OCI-M1 (cell line): Measurements from ENCODE around the gene PRPSAP1.
A peak's percentile ranks its signal among the peaks of the same experiment; 100 is the strongest.
"Not testable (repeated sequence)": the region's sequence is repeated elsewhere in the genome, so short reads cannot be mapped to it uniquely, and the experiment has no call there.

Experiments
- DNase-seq: peaks from one replicate; lab custom pipeline; 2025; lab: John Stamatoyannopoulos, UW

Gene PRPSAP1

DNA sequence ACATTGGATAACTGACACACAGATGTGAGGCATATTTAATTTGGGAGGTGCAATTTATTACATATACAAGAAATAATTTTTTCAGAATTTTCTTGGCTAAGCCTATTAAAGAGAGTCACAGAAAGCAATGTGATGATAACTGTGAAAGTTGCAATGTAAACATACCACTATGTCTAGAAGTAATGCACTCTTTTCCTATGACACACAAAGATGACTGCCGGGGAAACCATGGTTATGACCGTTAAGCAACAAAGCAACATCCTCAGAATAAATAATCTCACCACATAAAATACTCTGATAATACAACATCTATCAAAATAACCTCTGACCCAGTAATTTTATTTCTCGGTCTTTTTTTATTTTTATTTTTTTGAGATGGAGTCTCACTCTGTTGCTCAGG lies 35.1 kb downstream of the PRPSAP1 start:
- DNase-seq, result no peak

DNA sequence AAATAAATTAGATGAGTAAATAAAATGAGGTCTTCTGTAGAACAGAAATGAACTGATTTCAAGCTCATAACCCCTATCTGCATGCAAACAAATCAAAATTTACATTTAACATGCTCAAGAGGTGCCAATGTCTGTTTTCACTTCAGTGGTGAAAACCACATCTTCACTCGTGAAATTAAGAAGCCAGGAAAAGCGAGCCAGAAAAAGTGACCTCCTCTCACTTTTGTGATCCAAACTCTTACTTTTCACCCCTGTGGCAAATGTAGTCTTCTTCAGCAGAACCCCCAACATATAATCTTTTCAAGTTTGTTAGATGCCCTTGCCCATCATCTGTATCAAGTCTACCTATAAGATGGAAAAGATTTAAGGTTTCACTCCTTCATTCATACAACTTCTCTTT lies 36.2 kb downstream of the PRPSAP1 start:
- no peak for DNase-seq

DNA sequence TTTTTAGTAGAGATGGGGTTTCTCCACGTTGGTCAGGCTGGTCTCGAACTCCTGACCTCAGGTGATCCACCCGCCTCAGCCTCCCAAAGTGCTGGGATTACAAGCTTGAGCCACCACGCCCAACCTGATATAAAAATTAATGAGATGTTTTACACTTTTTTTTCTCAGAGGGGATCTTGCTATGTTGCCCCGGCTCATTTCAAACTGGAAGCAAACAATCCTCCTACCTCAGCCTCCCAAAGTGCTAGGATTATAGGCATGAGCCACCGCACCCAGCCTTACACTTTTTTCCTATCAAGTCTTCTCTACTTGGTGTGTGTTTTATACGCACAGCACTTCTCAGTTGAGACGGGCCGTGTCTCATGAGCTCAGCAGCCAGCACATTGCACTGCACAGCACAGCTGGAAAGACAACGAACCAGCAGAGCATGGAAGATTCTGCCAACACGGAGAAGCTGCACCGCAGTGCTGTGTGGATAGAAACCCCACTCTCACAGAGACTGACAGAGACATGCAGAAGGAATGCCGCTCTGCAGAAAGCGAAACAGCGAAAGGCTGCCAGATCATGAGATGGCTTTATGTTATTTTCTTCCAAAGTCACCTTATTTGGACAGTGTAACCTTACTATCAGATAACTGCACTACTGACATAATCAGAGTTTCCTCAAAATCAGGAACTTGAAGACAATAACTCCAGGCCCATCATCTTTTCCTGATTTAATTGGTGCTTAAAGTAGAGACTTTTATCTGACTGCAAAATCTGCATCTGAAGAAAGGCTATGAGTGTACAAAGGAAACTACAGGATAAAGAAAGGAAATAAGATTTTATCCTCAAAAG lies 39.1 kb downstream of the PRPSAP1 start:
- DNase-seq, result no peak

DNA sequence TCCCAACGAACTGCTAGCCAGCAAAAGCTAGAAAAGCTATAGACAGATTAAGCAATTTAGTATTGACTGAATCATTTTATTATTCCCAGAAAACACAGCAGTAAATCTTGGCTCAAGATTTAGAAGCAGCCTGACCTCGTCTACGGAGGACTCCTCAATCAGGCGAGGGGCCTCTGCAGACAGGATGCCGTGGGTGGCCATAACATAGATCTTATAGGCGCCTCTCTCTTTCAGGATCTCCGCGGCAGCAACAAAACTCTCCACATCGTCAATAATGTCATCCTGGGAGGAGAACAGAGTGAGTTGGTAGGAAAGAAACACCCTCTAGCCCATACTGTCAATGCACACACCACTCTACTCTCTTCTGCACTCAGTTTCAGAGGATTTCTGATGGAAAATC lies 41.0 kb downstream of the PRPSAP1 start:
- DNase-seq, result no peak

DNA sequence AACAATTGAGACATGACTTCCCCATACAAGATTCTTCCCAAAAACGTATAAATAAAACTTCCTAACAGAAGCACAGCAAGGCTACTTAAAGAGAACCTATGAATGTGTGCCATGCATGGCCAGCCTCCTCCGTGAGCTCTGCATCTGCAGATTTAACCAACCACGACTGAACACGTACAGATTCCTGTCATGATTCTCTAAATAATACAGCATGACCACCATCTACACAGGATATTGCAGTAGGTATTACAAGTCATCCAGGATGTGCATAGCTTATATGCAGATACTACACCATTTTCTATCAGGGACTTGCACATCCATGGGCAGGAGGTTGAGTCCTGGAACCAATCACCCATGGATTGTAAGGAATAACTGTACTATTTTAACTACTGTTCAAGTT lies 44.3 kb downstream of the PRPSAP1 start:
- no peak for DNase-seq

DNA sequence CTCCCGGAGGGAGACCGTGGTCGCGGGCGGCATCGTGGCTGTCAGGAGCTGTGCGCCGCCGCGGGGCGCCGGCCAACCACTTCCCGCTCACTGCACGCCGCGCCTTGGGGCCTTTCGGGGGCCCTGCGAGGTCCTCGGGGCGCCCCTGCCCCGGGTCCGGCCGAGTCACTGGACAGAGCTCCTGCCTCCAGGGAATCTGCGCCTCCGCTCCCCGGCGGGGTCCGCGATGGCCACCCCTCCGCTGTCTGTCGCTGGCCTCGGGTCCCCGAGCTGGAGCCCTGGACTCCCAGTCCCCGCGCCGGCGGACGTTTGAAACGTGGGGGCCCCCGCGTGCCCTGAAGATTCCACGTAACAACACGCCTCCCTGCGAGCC lies 45.8 kb downstream of the PRPSAP1 start, which contains the start of gene QRICH2:
Gene QRICH2, minus strand, starts transcription at position 311 of the 373 bp plus-strand sequence. Its CDS starts 278 bp downstream, at position 33.
- DNase-seq, result no peak

DNA sequence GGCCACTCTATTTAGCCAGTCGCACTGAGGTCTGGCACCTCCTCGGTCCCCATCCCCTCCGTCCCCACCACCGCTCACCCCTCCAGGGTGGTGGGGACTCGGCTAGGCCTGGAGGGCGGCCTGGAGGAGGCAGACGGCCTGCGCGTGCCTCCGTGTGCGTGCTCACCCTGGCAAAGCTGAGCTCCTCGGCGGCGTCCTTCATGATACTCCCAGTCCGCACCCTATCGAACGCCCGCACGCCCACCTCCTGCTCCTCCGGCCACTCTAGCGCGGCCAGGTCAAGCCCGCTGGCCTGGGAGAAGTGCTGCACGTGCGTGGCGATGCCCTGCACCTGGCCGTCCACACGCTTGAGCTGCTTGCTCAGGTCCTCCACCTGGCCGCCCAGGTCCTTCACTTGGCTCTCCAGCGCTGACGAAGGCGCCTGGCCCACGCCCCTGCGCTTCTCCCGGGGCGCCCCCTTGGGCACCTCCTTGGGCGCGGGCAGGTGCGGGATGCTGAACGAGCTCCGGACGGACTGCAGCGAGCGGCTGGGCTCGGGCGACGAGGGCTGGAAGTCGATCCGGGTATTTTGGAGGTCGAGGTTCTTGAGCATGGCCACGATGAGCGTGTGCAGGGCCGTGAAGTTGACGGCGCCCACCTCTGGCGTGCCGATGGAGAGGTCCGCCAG lies 46.3 kb downstream of the PRPSAP1 start:
- DNase-seq, result no peak

DNA sequence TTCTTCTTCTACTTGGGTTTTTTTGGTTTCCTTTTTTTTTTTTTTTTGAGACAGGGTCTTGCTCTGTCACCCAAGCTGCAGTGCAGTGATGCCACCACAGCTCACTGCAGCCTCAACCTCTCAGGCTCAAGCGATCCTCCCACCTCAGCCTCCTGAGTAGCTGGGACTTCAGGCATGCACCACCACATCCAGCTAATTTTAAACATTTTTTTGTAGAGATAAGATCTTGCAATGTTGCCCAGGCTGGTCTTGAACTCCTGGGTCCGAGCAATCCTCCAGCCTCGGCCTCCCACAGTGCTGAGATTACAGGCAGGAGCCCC lies 48.6 kb downstream of the PRPSAP1 start:
- DNase-seq, result not testable (repeated sequence)

DNA sequence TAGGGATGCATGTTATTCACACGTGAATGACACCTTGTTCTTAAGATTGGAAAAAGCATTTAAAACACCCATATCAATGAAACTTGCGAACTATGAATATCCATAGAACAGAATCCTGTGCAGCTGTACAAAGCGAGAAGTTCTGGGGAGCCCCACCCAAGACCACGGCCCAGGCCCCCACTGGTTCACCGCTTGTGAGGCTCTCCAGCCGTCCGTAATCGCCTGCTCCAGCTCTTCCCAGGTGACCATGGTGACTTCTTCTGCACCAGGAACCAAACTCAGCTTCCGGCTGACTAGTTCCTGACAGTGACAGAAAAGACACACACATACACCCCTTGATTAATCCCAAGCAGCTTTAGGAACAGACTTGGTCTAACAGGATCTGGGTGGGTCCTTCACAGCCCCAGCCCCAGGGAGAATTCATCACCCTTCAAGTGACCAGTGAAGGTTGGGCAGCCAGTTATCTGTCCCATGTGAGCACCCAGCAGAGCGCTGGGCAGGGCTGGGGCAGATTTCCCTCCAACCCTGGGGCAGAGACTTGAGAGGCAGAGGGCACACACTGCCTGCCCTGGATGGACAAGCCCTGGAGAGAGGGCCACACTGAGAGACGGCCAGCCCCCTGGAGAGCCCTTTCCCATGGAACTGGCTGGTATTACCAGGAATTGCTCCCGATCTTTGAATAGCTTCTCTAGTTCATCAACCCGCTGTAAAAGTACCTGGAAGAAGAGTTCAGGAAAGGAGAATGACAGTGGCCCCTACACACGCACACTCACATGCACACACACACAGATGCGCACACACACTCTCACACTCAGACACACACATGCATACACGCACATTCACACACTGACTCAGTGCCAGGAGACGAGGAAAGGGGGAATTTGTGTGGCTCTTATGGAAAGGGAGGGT lies 49.2 kb downstream of the PRPSAP1 start:
- no peak for DNase-seq

DNA sequence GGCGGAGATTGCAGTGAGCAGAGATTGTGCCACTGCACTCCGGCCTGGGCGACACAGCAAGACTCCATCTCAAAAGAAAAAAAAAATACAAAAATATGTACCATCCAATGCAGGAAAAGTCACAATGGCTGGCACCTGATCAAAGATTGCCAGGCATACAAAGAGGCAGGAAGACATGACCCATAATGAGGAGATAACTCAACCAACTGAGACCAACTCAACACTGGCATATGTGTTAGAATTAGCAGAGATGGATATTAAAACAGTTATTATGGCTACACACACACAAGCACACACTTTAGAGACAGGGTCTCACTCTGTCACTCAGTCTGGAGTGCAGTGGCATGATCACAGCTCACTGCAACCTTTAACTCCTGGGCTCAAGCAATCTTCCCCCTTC lies 56.3 kb downstream of the PRPSAP1 start:
- no peak for DNase-seq

DNA sequence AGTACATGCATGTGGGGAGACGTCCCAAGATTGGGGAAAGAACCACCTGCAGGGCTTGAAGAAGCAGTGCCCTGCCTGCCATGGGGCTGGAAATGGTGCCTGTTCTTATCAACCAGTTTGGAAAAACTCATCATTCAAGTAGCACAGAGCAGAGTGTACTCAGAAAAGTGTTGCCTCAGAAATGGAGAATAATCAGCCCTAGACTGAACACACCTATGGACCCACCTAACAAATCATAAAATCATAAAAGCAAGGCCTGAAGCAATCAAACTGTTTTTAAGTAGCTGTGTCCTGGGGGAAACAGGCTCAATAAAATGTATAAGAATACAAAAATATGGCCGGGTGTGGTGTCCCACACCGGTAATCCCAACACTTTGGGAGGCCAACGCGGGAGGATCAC lies 56.8 kb downstream of the PRPSAP1 start:
- no peak for DNase-seq

DNA sequence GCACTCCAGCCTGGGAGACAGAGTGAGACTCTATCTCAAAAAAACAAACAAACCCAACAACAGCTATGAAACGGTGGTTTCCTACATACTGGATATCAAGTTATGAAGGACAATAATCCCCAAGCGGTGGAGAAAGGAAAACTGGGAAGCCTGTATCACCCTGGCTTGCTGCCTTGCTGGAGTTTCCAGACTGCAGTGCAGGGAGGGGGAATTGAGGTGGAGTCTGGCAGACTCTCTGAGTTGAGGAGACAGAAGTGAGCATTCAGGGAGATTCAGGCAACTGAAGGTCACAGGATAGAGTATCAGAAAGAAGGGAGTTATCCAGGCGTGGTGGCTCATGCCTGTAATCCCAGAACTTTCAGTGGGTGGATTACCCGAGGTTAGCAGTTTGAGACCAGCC lies 57.5 kb downstream of the PRPSAP1 start:
- no peak for DNase-seq

DNA sequence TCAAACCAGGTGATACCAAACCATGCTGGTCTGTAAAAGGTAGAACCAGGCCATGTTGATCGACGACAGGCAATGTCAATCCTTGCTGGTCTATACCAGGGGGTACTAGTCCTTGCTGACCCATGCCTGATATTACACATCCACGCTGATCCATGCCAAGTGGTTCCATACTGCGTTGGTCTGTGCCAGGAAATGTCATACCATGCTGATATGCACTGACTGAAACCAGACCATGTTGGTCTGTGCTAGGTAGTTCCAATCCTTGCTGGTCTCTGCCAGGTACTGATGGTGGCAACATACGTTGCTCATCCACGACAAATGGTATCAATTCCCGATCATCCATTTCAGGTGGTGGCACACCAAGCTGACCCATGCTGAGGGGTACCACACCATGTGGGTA lies 60.6 kb downstream of the PRPSAP1 start:
- DNase-seq, result no peak

DNA sequence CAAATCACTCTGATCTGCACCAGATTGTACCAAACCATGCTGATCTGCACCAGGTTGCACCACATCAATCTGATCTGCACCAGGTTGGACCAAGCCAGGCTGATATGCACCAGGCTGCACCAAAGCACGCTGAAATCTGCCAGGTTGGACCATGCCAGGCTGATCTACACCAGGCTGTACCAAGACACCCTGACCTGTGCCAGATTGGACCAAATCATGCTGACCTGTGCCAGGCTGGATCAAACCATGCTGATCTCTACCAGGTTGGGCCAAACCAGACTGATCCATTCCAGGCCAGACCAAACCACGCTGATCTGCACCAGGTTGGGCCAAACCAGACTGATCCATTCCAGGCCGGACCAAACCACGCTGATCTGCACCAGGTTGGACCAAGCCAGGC lies 61.1 kb downstream of the PRPSAP1 start:
- no peak for DNase-seq

DNA sequence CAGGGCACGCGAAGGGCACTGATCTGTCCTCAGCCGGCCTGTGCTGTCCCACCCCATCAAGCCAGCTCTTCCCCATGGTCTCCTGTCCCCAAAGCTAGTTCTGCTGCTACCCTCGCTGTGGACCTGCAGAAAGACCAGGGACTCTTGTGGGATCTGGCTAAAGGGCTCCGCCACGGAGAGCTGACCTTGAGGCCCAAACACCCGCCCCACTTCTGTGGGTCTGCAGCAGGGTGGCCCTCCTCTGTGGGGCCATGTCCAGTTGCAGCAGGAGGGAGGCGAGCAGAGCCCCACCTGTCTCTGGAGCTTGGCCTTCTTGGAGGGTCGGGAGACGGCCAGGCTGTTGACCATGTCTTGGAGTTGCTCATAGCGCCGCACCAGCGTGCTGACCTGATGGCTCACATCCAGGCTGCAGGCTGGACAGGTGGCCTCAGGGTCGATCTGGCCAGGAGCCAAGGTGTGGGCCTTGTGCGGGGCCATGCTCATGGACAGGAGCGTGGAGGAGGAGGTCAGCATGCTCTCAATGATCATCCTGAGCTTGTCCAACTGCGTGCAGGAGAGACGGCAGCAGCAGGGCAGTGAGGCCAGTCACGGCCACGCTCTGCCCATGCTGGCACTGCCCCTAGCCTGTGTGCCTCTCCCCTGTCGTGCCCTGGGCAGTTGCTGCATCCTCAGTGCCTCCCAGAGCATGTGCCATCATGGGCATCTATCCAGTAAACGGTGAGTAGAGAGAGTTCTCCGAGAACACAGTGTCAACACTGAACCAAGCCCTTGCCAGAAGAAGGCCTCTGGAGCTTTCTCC lies 71.9 kb downstream of the PRPSAP1 start:
- DNase-seq, result no peak

DNA sequence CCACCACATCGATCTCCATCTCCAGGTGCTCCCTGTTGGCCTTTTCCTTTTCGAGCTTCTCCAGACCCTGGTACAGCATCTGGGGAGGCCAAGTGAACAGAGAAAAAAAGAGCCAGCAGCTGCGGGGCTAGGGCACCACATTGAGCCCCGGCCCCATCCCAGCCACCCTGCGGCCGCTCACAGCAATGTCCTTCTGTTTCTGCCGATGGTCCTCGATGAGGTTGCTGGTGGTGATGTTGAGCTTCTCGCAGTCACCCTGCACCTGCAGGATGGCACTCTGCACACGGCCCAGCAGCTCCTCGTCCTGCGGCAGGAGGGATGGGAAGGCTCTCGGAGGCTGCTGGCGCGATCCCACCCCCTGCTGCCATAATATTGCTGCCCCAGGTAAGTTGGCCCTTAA lies 73.1 kb downstream of the PRPSAP1 start:
- no peak for DNase-seq

DNA sequence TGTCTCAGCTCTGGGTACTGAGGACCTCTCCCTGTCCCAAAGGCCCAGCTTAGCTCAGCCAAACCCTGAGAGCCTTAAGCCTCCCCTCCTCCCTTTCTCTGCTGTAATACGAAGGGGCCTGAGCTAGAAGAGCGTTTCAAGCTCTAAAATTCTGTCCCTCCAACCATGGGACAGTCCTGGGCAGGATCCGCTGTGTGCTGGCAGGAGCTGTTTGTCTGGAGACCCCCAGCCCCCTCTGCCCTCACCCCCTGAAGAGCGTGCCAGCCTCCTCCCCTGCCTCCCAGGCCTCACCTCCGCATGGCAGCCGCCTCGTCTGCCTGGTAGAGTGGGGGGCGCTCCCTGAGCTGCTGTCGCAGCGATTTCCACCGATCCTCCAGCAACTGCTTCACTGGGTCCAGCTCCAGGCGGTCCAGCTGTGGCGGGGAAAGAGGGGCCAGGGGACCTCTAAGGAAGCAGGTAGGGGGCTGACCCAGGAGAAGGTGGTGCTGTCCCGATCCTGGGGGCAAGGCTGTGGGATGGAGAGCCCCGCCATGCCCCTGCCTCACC lies 73.9 kb downstream of the PRPSAP1 start:
- no peak for DNase-seq

DNA sequence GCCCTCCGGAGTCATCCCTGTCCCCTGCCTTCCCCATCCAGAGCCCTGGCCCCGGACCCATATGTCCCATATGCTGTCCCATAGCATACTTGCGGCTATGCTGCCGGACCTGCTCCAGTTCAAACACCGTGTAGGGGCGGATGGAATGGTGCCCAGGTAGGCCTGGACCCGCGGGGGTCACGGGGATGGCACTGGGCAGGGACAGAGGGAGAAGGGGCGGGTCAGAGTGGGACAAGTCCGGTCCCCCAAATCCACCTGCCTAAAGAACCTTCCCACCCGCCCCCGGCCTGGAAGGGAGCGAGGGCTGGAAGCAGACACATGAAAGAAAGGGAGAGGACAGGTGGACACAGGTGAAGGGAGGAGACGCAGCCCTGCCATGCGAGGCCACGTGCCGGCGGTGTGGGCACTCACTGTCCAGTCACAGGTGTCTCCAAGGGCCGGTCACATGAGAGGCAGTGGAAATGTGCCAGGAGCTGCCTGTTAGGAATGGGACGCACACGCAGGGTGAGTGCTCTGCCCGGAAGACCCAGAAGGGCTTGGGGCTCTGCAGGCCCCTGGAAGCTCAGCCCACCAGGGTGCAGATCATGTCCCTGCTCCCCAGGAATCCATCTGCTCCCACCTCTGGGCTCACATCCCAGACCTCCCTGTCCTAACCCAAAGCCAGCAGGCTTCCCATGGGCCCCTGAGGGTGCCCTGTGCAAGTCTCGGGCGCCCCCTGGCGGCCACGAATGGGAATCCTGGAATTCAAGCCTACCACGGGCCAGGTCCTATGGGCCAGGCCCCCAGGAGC lies 74.6 kb downstream of the PRPSAP1 start:
- DNase-seq, result peak; percentile 88

DNA sequence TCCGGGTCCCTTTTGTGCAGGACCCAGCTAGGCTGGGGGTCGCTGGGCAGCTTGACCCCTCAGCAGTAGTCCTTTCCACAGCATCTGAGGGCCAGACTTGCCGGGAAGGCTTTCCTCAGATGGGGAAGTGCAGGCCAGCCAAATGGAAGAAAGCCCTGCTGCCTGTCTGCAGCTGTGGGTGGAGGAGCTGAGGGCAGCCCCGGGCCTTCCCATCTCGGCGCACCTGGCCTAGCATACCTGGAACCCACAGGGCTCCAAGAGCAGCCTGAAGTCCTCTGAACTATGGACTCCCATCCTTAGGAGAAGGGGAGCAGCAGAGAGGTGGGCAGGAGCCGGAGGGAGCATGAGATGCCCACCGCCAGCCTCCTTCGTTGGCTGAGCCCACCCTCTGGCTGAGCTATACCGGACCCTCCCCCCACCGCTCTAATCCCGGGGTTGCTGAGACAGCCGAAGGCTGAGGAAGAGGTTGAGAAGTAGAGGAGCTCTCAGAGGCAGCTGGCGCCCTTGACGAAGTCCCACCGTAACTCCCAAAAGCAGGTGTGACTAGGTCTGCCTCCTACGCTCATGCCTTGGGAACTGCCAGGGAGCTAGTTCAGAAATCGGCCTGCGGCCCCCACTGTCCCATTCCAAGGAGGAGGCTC lies 75.3 kb downstream of the PRPSAP1 start:
- DNase-seq, result no peak
